ENCODE results near the gene UHRF1. TPM values are rescaled to one million over a fixed set of nuclear protein-coding genes. Genes with fewer than 3 reads are reported as not detected.

UHRF1 gene
- total RNA-seq, 1 experiment from 2014 or later, result 109 TPM

GRCh38 chr19:4932711-4933110 lies 23.4 kb downstream of the UHRF1 start:
- no peak overlapping the region for H3K27ac ChIP-seq (ENCODE audit: low read depth, low read length)
- no peak overlapping the region for H3K9ac ChIP-seq (ENCODE audit: low read length)
- H3K27me3 ChIP-seq (ENCODE audit: insufficient read depth, low read length), result no peaks in the 10 kb centered on the region
- peaks cover 85% of the 10 kb centered on the region for H3K79me2 ChIP-seq (ENCODE audit: insufficient read depth, low read length)
- no peak for ATAC-seq
- no peaks in the 10 kb centered on the region for H3K9me2 ChIP-seq (ENCODE audit: insufficient read depth)
- H4K20me1 ChIP-seq (ENCODE audit: insufficient read depth), result 0 out of 2 replicates have a peak, but pooled peaks cover 4% of the 10 kb centered on the region
- H3K4me3 ChIP-seq (replicated peaks in 1 of 2; ENCODE audit: low read depth in 1 of 2, low read length in 2 of 2), result no peak overlapping the region
- TF ChIP-seq, protein P1, sequence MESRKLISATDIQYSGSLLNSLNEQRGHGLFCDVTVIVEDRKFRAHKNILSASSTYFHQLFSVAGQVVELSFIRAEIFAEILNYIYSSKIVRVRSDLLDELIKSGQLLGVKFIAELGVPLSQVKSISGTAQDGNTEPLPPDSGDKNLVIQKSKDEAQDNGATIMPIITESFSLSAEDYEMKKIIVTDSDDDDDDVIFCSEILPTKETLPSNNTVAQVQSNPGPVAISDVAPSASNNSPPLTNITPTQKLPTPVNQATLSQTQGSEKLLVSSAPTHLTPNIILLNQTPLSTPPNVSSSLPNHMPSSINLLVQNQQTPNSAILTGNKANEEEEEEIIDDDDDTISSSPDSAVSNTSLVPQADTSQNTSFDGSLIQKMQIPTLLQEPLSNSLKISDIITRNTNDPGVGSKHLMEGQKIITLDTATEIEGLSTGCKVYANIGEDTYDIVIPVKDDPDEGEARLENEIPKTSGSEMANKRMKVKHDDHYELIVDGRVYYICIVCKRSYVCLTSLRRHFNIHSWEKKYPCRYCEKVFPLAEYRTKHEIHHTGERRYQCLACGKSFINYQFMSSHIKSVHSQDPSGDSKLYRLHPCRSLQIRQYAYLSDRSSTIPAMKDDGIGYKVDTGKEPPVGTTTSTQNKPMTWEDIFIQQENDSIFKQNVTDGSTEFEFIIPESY (IDR thresholded peaks at IDR 0.05; ENCODE audit: extremely low read depth, insufficient replicate concordance, low read length), result no peak
- TF ChIP-seq CEBPB (IDR thresholded peaks at IDR 0.05; ENCODE audit: low read depth) (no peak), JUND (IDR thresholded peaks at IDR 0.05) (no peak), CTCF (IDR thresholded peaks at IDR 0.05 in 2 of 3, conservative IDR thresholded peaks at IDR 0.05 in 1 of 3; ENCODE audit: borderline replicate concordance in 1 of 3, insufficient read depth in 1 of 3, low read depth in 2 of 3, low read length in 2 of 3) (no peak), SP1 (IDR thresholded peaks at IDR 0.05; ENCODE audit: low read depth) (no peak), ELF1 (IDR thresholded peaks at IDR 0.05; ENCODE audit: borderline replicate concordance, low read depth) (no peak), EZH2 (IDR thresholded peaks at IDR 0.05) (no peak), TCF7L2 (IDR thresholded peaks at IDR 0.05; ENCODE audit: borderline replicate concordance, extremely low read depth, insufficient read depth, insufficient read length) (no peak), ZNF274 (IDR thresholded peaks at IDR 0.05; ENCODE audit: low read depth, low read length) (no peak), ATF3 (IDR thresholded peaks at IDR 0.05) (no peak)
- TF ChIP-seq, protein P2, sequence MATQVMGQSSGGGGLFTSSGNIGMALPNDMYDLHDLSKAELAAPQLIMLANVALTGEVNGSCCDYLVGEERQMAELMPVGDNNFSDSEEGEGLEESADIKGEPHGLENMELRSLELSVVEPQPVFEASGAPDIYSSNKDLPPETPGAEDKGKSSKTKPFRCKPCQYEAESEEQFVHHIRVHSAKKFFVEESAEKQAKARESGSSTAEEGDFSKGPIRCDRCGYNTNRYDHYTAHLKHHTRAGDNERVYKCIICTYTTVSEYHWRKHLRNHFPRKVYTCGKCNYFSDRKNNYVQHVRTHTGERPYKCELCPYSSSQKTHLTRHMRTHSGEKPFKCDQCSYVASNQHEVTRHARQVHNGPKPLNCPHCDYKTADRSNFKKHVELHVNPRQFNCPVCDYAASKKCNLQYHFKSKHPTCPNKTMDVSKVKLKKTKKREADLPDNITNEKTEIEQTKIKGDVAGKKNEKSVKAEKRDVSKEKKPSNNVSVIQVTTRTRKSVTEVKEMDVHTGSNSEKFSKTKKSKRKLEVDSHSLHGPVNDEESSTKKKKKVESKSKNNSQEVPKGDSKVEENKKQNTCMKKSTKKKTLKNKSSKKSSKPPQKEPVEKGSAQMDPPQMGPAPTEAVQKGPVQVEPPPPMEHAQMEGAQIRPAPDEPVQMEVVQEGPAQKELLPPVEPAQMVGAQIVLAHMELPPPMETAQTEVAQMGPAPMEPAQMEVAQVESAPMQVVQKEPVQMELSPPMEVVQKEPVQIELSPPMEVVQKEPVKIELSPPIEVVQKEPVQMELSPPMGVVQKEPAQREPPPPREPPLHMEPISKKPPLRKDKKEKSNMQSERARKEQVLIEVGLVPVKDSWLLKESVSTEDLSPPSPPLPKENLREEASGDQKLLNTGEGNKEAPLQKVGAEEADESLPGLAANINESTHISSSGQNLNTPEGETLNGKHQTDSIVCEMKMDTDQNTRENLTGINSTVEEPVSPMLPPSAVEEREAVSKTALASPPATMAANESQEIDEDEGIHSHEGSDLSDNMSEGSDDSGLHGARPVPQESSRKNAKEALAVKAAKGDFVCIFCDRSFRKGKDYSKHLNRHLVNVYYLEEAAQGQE (IDR thresholded peaks at IDR 0.05; ENCODE audit: low read depth), result no peak
- no peak for DNase-seq (ENCODE audit: low read depth, low spot score)
- ChIA-PET POLR2A (no interaction called here), CTCF (no interaction called here), RAD21 (ENCODE audit: low non-redundant PET in 1 of 2, low total read pairs in 2 of 2, uncharacterized antibody in 2 of 2, unreplicated experiment in 2 of 2) (no interaction called here)
- intact Hi-C loops (cut with micrococcal nuclease), result no loop called here
- peaks cover 0 to 6% of the 10 kb centered on the region in 2 experiments; a peak in 1 of 4 replicates for H3K4me1 ChIP-seq (ENCODE audit: control insufficient read depth in 1 of 2, insufficient read depth in 2 of 2, low read length in 2 of 2)
- H3K9me3 ChIP-seq (ENCODE audit: control insufficient read depth in 1 of 2, insufficient read depth in 1 of 2, low read depth in 1 of 2, low read length in 2 of 2), result no peaks in the 10 kb centered on the region
- H3K36me3 ChIP-seq (ENCODE audit: control insufficient read depth in 1 of 2, insufficient read depth in 2 of 2, low read length in 2 of 2), result peaks cover 23 to 49% of the 10 kb centered on the region in 2 experiments
- no peak overlapping the region for H3K4me2 ChIP-seq (ENCODE audit: low read length)
- no TSS peak for BruUV-seq (replicated peaks)
- no peak overlapping the region for H2AFZ ChIP-seq (ENCODE audit: low read depth, low read length, poor library complexity, severe bottlenecking)
